T-helper 9 cell (primary cell): Measurements from ENCODE around the gene ANOS1.
"Not testable (repeated sequence)": the region's sequence is repeated elsewhere in the genome, so short reads cannot be mapped to it uniquely, and the experiment has no call there.

ENCODE experiments used
- DNase-seq: peaks from one replicate; pipeline ENCODE4 v3.0.0-alpha.2; 2020
- total RNA-seq, 2 donors: gene quantifications; one replicate each; lab custom pipeline; 2026; lab: John Stamatoyannopoulos, UW

ANOS1 gene, protein sequence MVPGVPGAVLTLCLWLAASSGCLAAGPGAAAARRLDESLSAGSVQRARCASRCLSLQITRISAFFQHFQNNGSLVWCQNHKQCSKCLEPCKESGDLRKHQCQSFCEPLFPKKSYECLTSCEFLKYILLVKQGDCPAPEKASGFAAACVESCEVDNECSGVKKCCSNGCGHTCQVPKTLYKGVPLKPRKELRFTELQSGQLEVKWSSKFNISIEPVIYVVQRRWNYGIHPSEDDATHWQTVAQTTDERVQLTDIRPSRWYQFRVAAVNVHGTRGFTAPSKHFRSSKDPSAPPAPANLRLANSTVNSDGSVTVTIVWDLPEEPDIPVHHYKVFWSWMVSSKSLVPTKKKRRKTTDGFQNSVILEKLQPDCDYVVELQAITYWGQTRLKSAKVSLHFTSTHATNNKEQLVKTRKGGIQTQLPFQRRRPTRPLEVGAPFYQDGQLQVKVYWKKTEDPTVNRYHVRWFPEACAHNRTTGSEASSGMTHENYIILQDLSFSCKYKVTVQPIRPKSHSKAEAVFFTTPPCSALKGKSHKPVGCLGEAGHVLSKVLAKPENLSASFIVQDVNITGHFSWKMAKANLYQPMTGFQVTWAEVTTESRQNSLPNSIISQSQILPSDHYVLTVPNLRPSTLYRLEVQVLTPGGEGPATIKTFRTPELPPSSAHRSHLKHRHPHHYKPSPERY
- total RNA-seq = 0 to 0.21 reads per million in 2 donors

DNA sequence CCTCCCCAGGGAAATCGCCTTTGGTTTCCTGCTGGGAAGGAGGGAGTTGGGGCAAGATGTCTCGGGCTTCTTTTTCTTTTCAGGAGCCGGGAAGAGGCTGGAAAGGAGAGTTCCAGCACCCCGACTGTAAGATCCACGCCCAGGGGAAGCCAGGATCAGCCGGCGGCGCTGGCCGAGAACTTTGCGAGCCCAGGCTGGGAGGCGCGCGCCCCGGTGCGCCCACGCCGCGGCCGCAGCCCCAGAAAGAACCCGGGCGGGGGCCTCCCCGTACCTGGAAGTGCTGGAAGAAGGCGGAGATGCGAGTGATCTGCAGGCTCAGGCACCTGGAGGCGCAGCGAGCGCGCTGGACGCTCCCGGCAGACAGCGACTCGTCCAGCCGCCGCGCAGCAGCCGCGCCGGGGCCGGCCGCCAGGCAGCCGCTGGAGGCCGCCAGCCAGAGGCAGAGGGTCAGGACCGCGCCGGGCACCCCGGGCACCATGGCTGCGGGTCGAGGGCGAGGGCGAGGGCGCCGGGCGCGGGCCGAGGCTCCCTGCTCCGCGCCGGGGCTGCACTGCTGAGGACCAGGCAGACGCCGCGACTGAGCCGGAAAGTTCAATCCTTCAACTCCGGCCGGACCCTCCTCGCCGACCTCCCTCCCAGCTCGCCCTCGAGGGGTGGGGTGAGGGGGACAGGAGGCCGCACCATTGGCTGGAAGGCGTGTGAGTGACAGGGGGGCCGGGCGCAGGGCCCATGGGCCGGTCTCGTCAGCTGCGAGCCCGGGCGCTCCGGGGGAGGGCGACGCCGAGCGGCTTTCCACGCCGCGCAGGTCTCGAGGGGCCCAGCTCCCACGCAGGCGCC, at the start of gene ANOS1:
TSS of gene ANOS1 (minus strand) at position 579 of the 837 bp plus-strand sequence. CDS start at position 478, 101 bp downstream.
- no peak for DNase-seq

DNA sequence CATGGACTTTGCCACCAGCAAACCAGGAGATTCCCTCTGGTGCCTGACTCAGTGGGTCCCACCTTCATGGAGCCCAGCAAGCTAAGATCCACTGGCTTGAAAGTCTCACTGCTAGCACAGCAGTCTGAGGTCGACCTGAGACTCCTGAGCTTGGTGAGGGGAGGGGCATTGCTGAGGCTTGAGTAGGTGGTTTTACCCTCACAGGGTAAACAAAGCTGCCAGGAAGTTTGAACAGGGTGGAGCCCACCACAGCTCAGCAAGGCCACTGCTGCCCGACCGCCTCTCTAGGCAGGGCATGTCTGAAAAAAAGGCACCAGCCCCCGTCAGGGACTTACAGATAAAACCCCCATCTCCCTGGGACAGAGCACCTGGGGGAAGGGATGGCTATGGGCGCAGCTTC, 41.2 kb upstream of the ANOS1 start:
- no peak for DNase-seq

DNA sequence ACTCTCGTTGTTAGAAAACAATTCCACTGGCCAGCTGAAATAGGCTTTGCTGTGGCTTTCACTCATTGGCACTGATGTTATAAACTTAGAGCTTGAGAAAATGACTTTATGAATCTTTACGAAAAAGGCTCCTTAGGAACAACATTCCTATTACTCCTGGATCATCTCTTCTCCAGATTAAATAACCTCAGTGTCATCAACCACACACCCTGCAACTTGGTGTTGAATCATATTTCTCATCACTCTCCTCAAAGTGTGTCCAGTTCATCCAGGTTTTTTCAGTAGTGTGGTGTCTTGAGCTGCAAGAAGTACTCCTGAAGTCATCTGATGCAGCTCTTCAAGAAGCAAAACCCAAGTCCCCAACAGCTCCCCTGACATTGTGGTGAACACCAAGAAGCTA, 28.1 kb upstream of the ANOS1 start:
- no peak for DNase-seq

DNA sequence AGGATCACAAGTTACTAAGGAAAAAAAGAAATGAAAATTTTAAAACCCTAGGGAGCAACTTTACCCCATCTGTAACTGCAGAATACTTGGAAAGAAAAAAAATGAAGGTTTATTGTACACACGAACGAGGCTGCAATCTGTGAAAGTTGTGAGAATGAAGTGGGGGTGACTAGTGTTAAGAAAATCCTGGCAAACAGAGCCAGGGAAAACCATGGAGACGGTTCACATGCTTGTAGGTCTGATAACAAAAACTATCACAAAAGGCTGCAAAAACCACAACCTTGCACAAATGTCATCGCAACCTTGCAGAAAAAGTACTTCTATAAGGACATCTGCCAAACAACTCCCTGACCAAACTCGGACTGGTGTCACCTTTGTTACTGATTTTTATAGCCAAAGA, 26.8 kb upstream of the ANOS1 start:
- not testable (repeated sequence) for DNase-seq

DNA sequence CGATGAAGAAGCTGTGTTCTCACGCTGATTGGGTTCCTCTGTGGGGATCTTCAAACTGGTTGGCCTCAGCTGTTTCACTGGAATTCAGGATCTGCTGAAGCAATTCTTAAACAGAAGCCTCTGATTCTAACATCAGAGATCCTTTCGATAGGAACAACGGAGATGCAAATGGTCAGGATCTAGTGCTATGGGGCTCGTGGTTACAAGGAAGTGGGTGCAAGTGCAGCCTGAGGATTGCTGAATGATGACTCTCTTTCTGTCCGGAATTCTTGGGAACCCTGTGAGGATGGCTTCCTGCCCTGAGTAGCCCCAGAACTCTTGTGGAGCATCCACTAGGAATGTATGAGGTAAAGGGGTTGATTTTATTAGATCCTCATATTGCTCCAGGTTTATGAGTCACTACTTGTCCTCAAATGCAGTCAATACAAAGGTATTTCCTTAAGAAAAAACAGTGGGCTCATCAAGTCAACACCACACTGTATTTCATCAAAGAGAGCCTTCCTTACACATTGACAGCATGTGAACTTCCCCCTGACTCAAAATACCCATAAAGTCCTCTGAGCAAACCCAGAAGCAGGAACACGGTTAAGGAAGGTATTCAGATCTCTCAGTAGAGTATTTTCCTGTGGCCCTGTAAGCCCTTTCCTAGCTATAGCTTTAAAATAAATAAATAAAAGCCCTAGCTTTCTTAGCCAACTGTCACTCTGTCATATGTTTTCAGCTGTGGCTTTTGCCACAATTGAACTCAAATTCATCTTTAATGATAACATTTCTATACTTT, 25.9 kb upstream of the ANOS1 start:
- not testable (repeated sequence) for DNase-seq

DNA sequence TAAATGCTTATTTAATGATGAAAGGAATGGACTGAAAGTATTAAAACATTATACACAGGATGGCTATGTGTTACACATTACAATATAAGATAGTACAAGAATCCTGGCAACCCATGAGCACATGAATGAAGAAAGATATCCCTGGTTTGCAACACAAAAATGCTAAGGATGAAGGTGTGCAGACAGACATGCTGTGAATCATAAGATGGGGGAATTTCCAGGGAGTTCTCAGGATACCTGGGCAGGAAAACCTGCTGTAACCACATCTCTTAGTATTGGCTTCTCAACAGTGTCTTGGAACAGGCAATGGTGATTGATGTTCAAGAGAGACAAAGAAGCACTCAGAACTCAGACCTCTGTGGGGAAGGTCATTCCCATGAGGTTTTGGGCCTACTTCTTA, 23.9 kb upstream of the ANOS1 start:
- DNase-seq = no peak

DNA sequence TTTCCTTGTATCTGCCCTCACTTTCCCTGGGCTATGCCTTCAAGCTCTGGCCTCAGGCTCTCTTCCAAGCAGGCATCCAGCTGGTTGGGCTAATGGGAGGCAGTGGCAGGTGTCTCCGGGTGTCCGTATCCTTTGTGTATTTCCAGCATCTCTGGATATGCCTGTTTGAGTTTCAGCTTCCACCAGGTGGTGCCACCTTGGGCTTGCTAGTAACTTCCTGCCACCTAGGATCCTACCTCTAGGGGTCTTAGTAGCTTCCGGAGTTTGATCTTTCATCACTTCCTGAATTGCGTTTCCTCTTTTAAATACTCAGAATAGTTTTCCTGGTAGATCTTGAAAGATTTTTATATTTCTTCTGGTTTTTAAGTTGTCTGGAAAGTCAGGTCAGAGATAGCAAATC, 23.2 kb upstream of the ANOS1 start:
- no peak for DNase-seq

DNA sequence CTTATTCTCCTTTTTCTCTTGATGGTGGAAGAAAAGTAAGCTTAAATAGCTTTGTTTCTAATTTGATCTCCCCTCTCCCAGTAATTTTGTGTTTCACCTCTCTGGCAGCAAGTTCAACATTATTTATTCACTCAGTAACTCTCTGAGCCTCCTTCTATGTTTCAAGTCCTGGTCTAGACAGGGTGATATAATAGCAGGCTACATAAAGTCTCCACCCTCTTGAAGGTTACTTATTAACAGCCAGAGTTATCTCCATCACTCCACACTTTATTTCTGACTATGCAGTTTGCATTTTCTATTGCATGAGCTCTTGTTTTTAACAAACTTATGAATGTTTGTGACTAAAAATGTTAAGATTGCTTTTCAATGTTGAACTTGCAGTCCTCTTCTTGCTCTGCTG, 17.8 kb upstream of the ANOS1 start:
- DNase-seq = no peak

DNA sequence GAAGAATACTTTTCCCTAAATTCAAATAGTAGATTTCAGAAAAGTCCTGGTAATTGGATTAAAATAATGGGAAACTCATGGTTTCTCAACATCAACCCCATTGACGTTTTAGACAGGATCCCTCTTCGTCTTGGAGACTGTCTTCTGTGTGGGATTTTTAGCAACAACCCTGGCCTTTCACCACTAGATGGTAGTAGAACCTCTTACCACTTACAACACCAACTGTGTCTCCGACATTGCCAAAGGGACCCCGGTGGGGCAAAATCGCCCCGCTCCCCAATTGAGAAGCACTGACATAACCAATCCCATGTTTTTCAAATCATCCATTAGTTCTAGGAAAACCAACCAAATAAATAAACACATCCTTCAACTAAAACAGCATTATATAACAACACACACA, 16.9 kb upstream of the ANOS1 start:
- DNase-seq = no peak

DNA sequence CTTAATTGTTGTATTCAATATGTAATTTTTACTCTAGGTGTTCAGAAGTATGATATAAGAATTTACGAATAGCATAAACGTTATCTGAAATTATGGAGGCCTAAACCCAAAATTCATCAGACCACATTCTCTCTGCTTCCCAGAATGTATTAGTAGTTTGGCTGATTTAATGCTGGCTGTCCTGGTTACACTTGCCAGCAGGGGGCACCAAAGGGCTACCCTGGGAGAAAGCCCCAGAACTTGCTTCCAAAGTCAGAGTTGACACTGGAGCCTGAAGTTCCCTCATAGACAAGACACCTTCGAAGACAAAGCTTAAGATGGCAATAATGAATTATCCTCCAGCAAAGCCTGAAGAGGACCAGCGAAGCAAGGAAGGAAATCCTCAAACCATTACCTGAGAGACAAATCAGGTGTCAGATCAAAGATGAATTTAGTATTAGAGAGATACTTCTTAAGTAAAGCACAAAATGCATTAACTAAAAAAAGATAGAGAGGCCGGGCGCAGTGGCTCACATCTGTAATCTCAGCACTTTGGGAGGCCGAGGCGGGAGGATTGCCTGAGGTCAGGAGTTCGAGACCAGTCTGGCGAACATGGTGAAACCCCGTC, 11.3 kb upstream of the ANOS1 start:
- DNase-seq = peak; percentile 69

DNA sequence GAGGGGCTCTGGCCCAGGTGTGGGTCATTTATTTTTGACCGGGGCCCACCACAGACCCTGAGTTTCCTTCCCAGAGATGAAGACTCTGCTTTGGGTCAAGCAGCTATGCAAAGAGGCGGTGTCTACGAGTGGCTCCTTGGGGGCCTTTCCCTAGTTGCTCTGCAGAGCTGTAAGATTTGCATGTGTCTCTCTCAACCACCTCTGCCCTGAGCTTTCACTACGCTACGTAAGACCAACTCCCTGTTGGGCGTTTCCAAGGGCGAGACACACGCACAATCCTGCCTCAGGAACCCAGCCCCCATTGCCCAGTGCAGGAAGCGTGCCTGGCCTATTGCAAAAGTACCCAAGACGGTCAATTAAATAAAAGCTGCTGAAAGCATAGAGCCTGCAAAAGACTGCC, 10.0 kb upstream of the ANOS1 start:
- no peak for DNase-seq

DNA sequence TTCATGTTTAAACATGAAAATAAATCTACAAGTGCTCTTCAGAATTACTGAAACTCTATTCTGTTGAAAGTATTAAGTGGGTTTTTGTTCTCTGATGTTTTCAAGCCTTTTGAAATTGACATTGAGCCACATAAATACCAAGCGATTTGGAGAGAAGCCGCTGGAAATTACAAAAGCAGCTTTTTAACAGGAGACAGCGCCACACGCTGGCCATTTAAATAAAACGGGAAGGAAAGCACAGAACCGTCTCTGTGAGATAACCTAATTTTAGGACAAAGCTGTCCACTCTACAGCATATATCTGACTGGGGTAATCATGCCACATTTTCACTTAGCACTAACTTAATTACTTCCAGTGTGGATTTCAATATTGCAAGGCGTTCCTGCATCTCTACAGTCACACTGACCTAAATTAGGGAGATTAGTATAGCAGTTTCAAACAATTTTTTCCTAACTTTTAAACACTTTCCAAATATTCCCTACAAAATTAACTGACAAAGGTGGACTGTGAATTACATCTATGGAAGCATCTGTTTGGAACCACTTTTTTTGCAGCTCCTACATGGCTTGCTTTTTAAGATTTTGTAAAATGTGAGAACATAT, 6.8 kb upstream of the ANOS1 start:
- DNase-seq = peak; percentile 10

DNA sequence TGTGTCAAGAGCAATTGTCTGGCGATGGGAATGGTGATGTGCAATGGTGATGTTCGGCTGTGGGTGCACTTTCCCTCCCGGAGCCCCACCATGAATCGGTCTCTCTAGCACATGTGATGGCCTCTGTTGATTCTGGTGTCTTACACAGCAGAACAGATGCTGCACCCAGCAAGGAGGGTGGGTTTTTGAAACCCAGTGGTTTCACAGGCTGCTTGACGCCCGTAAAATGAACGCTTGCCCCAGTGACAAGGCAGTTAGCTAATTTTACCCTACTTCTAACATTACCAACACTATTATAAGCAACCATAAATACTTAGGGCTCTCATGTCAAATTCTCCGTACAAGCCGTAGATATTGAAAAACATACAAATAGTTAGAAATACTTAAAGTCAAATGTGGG, 5.9 kb upstream of the ANOS1 start:
- DNase-seq = no peak

DNA sequence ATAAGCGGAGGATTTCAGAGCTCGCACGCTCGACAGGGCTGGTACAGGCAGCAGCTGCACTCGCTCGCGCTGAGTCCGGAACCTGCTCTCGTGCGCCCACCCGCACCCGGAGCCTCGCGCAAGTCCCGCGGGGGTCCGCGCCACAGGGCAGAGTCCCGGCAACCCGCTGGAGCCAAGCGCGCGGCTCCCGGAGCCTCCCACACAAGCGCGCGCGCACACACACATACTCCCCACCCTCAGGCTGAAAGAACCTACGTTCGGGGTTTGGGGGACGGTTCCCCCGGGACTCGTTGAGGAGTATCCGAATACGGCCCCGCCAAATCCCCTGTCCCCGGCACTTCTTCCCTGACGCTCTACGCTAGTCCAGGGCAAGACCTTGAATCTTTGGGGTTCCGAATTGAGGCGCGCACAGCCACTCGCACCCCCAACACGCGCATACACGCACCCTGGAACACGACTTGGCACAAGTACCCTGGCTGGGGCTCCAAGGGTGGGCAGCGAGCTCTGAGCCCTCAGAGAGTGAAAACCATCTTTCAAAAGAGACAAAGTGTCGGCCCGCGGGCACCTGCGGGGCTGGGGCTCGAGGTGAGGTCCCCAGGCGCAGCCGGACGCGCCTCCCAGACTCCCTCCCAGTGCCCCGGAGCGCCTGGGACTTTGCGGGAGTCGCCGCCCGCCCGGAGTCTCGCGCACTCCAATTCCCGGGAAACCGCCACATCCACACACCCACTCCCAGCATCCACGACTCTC, 952 bp downstream of the ANOS1 start:
- DNase-seq = no peak

DNA sequence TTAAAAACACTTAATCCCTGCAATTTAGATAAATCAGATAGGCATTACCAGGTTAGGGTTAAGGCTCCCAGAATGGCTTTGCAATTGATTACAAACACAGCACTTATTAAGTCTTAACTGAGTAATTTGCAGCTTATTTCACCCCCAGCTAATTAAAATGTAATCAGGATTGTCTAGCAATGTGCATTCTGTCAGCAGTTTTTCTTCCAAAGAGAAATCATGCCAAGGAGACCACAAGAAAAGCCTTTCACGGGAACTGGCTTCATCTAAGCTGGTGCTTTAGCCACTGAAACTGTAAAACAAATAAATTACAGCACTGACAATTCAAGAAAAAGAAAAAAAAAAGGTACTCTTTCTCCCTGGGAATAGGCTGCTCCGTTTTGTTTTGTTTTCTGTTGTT, 2.1 kb downstream of the ANOS1 start:
- no peak for DNase-seq

DNA sequence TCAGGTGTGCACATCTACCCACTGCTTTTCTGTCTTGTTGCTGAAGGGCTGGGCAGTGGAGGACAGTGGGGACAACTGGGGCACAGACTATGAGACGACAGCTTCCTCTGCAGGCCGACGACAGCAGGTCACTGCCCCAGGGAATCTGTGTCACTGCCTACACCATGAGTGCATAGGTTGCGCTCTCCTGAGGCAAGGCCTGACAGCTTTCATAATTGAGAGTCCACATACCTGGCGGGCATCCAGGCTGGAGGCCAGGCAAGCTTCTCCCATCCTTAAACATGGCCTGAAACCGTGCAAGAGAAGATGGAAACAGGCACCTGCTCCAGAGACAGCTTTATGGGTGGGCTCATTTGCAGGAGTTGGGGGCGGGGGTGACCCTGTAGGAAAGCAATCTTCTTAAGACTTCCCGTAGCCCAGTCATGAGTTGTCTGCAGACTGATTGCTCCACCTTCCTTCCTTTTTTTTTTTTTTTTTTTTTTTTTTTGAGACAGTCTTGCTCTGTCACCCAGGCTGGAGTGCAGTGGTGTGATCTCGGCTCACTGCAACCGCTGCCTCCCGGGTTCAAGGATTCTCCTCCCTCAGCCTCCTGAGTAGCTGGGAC, 2.9 kb downstream of the ANOS1 start:
- no peak for DNase-seq

DNA sequence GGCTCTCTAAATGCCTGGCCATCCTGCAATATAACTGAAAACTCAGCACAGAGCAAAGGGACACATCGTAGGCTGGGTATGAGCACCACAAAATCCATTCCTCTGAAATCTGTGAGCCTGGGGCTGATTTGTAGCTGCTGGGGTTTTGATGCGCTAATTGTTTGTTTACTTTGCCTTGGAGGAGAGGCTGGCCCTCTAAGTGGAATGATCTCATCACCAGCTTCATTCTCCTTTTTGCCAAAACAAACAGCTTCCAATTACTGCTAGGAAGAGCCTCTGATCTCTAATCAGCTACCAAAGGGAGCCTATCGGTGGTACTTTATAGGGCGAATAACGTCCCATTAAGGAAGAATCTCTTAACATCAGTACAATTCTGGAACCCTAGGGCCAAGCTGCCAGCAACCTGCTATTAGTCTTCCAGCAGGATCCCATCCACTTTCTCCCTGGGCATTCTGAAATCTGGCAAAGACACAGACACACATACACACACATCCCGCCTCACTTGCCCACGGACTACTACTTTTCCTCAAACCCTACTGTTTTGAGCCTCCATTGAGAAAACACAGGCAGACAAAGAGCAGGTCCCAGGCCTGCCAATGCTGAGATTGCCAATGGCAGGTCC, 5.8 kb downstream of the ANOS1 start:
- DNase-seq = no peak

DNA sequence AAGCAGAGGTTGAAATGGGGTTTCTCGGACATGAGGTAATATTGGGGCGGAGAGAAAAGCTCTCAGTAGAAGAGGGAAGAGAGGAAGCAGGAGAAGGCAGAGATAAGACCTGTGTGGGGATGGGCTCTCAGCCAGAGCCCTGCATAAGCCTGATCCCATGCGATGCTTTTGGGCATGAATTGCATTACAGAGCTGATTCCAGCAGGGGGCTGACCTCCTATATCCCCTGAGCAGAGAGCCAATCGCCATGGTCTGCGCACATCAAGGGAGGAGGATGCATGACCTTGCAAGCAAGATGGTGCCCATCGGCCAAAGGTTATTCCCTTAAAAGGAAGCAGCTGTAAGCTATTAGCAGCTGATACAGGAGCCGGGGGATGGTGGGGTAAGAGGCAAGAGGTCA, 7.6 kb downstream of the ANOS1 start:
- DNase-seq = no peak

DNA sequence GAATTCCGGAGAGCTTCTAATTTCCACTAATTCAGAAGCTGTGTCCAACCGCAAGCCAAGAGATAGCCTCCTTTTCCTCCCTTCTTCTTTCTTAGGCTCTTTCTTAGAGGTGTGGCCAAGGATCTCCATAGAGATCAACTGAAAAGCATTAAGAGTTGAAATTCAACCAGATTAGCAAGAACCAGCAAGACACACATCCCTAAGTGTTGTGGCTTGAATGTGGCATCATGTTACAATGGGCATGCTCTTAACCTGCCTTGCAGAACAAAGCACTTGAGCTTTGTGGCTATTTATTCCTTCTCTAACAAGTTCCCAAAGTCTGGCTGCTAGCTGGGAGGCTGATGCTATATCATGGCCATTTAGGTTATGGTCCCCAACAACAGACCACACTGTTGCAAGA, 10.4 kb downstream of the ANOS1 start:
- DNase-seq = no peak

DNA sequence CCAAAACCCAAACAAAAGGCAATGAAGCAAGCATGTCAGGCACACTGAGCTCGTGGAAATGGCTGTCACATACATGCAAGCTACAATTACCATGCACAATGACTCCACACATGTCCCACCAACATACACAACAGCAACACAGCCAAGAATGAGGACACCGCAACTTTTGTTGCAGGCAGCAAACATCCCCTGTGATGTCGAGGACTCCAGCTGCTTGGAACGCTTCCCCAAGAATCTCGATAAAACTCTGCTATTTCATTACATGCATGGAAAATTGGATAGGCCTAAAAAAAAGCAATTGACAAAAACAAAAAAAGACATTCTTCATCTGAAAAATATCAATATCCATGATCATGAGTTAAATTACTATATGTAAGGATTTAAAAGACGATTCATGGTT, 11.8 kb downstream of the ANOS1 start:
- no peak for DNase-seq
